ENCODE measurements around the gene POLR3E. TPM values are rescaled to one million over a fixed set of nuclear protein-coding genes. Genes with fewer than 3 reads are reported as not detected.
A peak's percentile ranks its signal among the peaks of the same experiment; 100 is the strongest.

Gene POLR3E
- total RNA-seq, 1 donor from 2014 or later = 106 TPM

DNA sequence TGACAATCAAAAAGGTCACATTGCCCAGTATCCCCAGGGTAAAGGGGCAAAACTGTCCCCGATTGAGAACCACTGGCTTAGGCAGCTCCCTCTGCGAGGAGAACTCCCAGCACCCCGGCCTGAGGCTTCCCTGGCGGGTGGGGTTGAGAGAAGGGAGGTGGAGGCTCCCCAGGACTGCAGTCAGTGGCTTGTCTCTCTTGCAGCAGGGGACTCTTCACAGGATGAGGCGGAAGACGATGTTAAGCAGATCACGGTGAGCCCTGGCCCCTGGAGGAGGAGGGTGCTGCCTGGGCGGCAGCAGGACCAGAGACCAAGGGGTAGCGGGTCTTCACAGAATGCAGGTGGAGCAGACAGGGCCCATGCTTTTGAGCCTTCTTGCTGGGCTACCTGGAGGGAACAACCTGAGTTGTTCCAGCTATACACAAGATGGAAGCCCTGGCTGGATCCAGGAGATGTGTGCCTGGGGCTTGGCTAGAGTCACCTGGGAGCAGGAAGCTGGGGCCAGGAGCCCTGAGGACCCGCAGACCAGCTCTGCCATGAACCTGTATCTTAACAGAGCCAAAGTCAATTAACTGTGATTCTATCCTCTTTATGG, 16.8 kb downstream of the POLR3E start:
- Mint-ChIP-seq H3K27me3 (ENCODE audit: low read depth) (no peaks in the 10 kb centered on the region), H3K4me1 (ENCODE audit: low read depth) (no peaks in the 10 kb centered on the region), H3K27ac (no peak overlapping the region), H3K4me3 (ENCODE audit: low read depth) (no peak overlapping the region), H3K36me3 (ENCODE audit: low read depth) (peaks cover 66% of the 10 kb centered on the region), H3K9me3 (no peaks in the 10 kb centered on the region)
- DNase-seq (ENCODE audit: low spot score) = no peak
- intact Hi-C loops (cut with micrococcal nuclease) = no loop called here

DNA sequence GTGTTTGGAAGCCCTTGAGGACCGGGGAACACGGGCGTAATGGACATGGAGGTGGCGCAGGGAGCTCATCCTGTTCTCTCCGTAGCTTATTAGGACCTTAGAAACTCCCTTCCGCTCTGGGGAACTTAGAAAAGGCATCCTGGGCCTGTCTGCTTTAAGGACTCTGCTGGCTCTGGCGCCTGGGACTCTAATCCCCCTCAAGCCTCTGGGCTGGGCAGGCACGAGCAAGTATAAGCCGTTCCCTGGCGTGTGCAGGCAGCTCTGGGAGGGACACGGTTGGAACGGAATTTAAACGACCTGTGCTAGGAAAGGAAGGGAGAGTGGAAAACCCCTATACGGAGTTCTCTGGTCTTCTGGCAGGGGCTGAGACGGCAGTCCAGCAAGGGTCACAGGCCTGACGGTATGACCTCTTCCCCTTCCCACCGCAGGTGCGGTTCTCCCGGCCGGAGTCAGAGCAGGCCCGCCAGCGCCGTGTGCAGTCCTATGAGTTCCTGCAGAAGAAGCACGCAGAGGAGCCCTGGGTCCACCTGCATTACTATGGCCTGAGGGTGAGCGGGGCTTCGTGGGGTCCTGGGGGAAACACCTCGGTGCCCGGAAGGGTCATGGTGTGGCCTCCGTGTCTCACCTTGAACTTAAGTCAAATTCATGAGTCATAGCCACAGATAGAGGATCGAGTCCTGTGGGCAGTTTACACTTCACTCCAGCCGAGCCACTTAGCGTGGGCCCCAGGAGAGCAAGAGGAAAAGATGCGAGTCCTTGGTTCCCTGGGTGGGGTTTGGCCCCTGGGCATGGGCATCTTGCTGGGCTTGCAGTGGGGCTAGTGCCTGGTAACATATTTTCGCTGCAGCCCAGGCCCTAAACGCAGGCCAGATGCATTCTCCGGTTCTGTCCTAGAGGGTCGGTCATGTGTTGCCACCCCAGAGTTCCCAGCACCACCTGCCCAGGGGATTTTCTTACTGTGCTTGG, 17.7 kb downstream of the POLR3E start:
- Mint-ChIP-seq H3K4me1 (ENCODE audit: low read depth) (no peaks in the 10 kb centered on the region), H3K27ac (no peak overlapping the region), H3K27me3 (ENCODE audit: low read depth) (no peaks in the 10 kb centered on the region), H3K9me3 (no peaks in the 10 kb centered on the region), H3K4me3 (ENCODE audit: low read depth) (no peak overlapping the region), H3K36me3 (ENCODE audit: low read depth) (peaks cover 69% of the 10 kb centered on the region)
- DNase-seq (ENCODE audit: low spot score) = no peak
- intact Hi-C loops (cut with micrococcal nuclease) = no loop called here

GRCh38 chr16:22315979-22316378, 18.8 kb downstream of the POLR3E start:
- H3K4me1 Mint-ChIP-seq (ENCODE audit: low read depth) = peaks cover 4% of the 10 kb centered on the region
- H3K27ac Mint-ChIP-seq = no peak overlapping the region
- H3K4me3 Mint-ChIP-seq (ENCODE audit: low read depth) = no peak overlapping the region
- no peak for DNase-seq (ENCODE audit: low spot score)
- H3K36me3 Mint-ChIP-seq (ENCODE audit: low read depth) = peaks cover 75% of the 10 kb centered on the region
- no peaks in the 10 kb centered on the region for H3K9me3 Mint-ChIP-seq
- intact Hi-C loops (cut with micrococcal nuclease) = no loop called here
- no peaks in the 10 kb centered on the region for H3K27me3 Mint-ChIP-seq (ENCODE audit: low read depth)

DNA sequence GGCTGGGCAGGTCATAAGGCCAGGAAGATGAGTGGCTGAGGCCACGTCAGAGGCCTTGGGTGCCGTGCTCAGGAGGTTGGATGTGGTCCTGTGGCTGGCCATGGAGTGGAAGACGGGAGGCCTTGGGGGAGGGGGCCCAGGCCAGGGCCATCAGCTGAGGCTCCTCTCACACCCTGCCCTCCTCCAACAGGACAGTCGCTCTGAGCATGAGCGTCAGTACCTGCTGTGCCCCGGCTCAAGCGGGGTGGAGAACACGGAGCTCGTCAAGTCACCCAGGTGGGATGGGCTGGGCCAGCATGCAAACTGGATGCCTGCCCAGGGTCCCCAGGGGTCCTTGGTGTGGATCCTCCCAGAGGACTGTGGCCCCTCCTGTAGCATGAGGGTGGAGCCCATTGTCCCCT, 19.2 kb downstream of the POLR3E start:
- no peaks in the 10 kb centered on the region for H3K9me3 Mint-ChIP-seq
- no peak overlapping the region for H3K27ac Mint-ChIP-seq
- no peak overlapping the region for H3K4me3 Mint-ChIP-seq (ENCODE audit: low read depth)
- H3K36me3 Mint-ChIP-seq (ENCODE audit: low read depth) = peaks cover 77% of the 10 kb centered on the region
- no peaks in the 10 kb centered on the region for H3K27me3 Mint-ChIP-seq (ENCODE audit: low read depth)
- intact Hi-C loops (cut with micrococcal nuclease) = no loop called here
- no peak for DNase-seq (ENCODE audit: low spot score)
- peaks cover 6% of the 10 kb centered on the region for H3K4me1 Mint-ChIP-seq (ENCODE audit: low read depth)

DNA sequence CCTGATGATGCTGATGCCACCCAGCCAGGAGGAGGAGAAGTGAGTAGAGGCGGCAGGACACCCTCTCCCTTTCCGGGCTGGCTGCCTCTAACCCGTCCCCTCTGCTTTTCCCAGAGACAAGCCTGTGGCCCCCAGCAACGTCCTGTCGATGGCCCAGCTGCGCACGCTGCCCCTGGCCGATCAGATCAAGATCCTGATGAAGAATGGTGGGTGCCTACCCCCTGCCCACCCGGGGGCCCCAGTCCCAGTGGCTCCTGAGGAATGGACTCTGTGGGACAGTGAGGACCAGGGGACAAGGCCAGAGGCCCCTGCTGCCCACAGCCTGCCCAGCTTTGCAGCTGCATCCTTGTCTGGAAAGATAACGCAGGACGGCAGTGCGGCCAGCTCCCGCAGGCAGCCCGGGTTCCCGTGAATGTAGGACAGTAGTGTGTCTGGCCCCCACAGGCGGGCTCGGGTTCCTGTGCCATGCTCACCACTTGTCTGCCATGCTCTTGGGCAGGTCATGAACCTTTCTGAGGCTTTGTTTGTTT, 19.9 kb downstream of the POLR3E start:
- no peak for DNase-seq (ENCODE audit: low spot score)
- H3K9me3 Mint-ChIP-seq = no peaks in the 10 kb centered on the region

GRCh38 chr16:22317625-22318024, 20.4 kb downstream of the POLR3E start:
- peaks cover 6% of the 10 kb centered on the region for H3K4me1 Mint-ChIP-seq (ENCODE audit: low read depth)
- intact Hi-C loops (cut with micrococcal nuclease) = no loop called here
- peaks cover 69% of the 10 kb centered on the region for H3K36me3 Mint-ChIP-seq (ENCODE audit: low read depth)
- H3K27me3 Mint-ChIP-seq (ENCODE audit: low read depth) = no peaks in the 10 kb centered on the region
- DNase-seq (ENCODE audit: low spot score) = no peak
- no peaks in the 10 kb centered on the region for H3K9me3 Mint-ChIP-seq
- H3K27ac Mint-ChIP-seq = no peak overlapping the region
- H3K4me3 Mint-ChIP-seq (ENCODE audit: low read depth) = no peak overlapping the region

More for the DNA sequence above, 19.9 kb downstream of the POLR3E start:
- intact Hi-C loops (cut with micrococcal nuclease) = no loop called here
- Mint-ChIP-seq H3K27ac (no peak overlapping the region), H3K4me1 (ENCODE audit: low read depth) (peaks cover 6% of the 10 kb centered on the region), H3K27me3 (ENCODE audit: low read depth) (no peaks in the 10 kb centered on the region), H3K4me3 (ENCODE audit: low read depth) (no peak overlapping the region), H3K36me3 (ENCODE audit: low read depth) (peaks cover 74% of the 10 kb centered on the region)

- peaks cover 6% of the 10 kb centered on the region for H3K4me1 Mint-ChIP-seq (ENCODE audit: low read depth)
- intact Hi-C loops (cut with micrococcal nuclease) = no loop called here
- H3K9me3 Mint-ChIP-seq = no peaks in the 10 kb centered on the region
- H3K4me3 Mint-ChIP-seq (ENCODE audit: low read depth) = no peak overlapping the region
- peaks cover 64% of the 10 kb centered on the region for H3K36me3 Mint-ChIP-seq (ENCODE audit: low read depth)
- no peaks in the 10 kb centered on the region for H3K27me3 Mint-ChIP-seq (ENCODE audit: low read depth)
- peak; percentile 57 for DNase-seq (ENCODE audit: low spot score)
- H3K27ac Mint-ChIP-seq = no peak overlapping the region
Measured at GRCh38 chr16:22318690-22319358, 21.6 kb downstream of the POLR3E start.

DNA sequence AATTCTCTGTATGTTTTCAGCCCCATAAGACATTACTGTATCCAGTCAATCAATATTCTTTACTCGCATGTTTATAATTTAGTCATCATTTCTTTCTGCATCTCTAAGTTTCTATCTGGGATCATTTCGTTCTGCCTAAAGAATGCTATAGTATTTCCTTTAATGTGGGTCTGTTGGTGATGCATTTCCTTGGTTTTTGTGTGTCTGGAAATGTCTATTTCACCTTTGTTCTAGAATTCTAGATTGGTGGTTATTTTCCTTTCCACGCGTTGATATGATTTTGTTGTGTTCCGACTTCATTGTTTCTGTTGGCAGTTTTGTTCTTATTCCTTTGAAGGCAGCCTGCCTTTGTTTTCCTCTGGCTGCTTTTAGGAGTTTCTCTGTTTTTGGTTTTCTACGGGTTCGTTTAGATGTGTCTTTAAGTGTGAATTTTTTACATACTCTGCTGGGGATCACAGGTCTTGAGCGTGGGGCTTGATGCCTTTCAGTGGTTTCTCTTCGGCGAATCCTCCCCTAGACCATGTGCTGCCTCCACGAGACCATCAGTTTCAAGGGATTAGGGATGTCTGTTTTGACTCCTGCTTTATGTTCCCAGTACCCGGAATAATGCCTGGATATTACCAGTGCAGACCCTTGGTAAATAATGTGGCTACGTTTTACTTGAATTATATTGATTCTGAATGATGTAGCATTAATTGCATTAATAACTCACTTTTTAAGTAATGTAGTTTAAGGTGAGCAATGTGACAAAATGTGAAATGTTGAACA, 23.5 kb downstream of the POLR3E start:
- H3K4me1 Mint-ChIP-seq (ENCODE audit: low read depth) = peaks cover 6% of the 10 kb centered on the region
- H3K27ac Mint-ChIP-seq = no peak overlapping the region
- peaks cover 60% of the 10 kb centered on the region for H3K36me3 Mint-ChIP-seq (ENCODE audit: low read depth)
- H3K9me3 Mint-ChIP-seq = no peaks in the 10 kb centered on the region
- no peaks in the 10 kb centered on the region for H3K27me3 Mint-ChIP-seq (ENCODE audit: low read depth)
- intact Hi-C loops (cut with micrococcal nuclease) = no loop called here
- H3K4me3 Mint-ChIP-seq (ENCODE audit: low read depth) = no peak overlapping the region
- no peak for DNase-seq (ENCODE audit: low spot score)

GRCh38 chr16:22321340-22322001, 24.3 kb downstream of the POLR3E start:
- H3K27ac Mint-ChIP-seq = no peak overlapping the region

GRCh38 chr16:22322021-22322471, 24.8 kb downstream of the POLR3E start:
- Mint-ChIP-seq H3K4me1 (ENCODE audit: low read depth) (peaks cover 6% of the 10 kb centered on the region), H3K4me3 (ENCODE audit: low read depth) (no peak overlapping the region), H3K27me3 (ENCODE audit: low read depth) (no peaks in the 10 kb centered on the region), H3K9me3 (no peaks in the 10 kb centered on the region), H3K27ac (no peak overlapping the region), H3K36me3 (ENCODE audit: low read depth) (peaks cover 54% of the 10 kb centered on the region)
- DNase-seq (ENCODE audit: low spot score) = no peak
- intact Hi-C loops (cut with micrococcal nuclease) = no loop called here

More at GRCh38 chr16:22321340-22322001, 24.3 kb downstream of the POLR3E start:
- Mint-ChIP-seq H3K4me1 (ENCODE audit: low read depth) (peaks cover 6% of the 10 kb centered on the region), H3K9me3 (no peaks in the 10 kb centered on the region), H3K4me3 (ENCODE audit: low read depth) (no peak overlapping the region), H3K36me3 (ENCODE audit: low read depth) (peaks cover 56% of the 10 kb centered on the region), H3K27me3 (ENCODE audit: low read depth) (no peaks in the 10 kb centered on the region)
- intact Hi-C loops (cut with micrococcal nuclease) = no loop called here
- DNase-seq (ENCODE audit: low spot score) = peak; percentile 62

DNA sequence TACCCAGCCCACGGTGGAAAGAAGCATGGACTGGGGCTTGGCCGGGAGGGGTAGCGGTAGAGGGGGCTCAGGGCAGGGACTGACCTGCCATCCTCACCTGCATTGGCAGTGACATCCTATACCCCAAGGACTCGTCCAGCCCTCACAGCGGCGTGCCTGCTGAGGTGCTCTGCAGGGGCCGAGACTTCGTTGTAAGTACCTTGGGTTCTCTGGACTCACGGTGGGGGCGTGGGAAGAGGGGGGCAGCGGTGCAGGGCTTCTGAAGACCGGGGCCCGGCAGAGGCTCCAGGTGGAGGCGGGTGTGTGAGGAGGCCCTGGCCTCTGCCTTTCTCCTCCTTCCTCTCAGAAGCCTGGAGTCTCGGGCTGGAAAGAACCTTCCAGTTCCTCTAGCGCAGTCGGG, 25.5 kb downstream of the POLR3E start:
- Mint-ChIP-seq H3K9me3 (no peaks in the 10 kb centered on the region), H3K4me3 (ENCODE audit: low read depth) (no peak overlapping the region), H3K27ac (no peak overlapping the region), H3K36me3 (ENCODE audit: low read depth) (peaks cover 54% of the 10 kb centered on the region), H3K4me1 (ENCODE audit: low read depth) (peaks cover 6% of the 10 kb centered on the region), H3K27me3 (ENCODE audit: low read depth) (no peaks in the 10 kb centered on the region)
- DNase-seq (ENCODE audit: low spot score) = no peak
- intact Hi-C loops (cut with micrococcal nuclease) = no loop called here
